ENCODE measurements around the gene SYT5.
"Not testable (repeated sequence)": the region's sequence is repeated elsewhere in the genome, so short reads cannot be mapped to it uniquely, and the experiment has no call there.

Gene SYT5

DNA sequence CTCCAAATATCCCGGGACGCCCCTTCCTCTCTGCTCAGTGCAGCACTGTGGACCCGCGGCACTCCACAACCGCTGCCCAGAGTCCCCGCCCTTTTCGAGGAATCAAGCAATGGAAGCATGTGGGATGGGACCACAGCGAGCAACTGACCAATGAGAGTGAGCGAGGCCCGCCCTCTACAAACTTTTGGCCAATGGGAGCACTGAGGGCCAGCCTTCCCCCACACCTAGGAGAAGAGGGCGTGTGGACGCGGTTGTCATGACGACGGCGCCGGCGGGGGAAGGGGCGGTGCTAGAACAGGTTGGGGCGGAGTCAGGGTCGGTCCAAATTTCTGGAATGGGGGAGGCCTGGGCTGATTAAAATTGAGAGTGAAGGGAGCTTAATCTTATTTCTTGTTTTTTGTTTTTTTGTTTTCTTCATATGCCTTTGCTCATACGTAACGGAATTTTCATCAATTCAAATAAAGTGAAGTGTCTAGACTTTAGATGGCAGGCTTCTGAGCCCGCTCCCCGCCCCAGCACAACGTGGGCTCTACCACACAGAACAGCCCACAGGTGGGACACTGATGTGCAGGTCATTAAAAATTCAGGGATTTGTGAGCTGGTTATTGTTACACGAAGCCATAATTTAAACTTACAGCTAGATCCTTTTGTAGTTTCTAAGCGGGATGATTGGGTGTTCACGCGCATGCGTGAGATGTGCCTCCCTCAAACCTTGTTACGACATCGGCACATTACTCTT, 13.4 kb downstream of the SYT5 start, which contains the start of gene DNAAF3:
Gene DNAAF3, minus strand, starts transcription at position 84 of the 739 bp plus-strand sequence. CDS start 200 bp downstream, outside the sequence.
- DNase-seq (ENCODE audit: low spot score) = peak; percentile 98

DNA sequence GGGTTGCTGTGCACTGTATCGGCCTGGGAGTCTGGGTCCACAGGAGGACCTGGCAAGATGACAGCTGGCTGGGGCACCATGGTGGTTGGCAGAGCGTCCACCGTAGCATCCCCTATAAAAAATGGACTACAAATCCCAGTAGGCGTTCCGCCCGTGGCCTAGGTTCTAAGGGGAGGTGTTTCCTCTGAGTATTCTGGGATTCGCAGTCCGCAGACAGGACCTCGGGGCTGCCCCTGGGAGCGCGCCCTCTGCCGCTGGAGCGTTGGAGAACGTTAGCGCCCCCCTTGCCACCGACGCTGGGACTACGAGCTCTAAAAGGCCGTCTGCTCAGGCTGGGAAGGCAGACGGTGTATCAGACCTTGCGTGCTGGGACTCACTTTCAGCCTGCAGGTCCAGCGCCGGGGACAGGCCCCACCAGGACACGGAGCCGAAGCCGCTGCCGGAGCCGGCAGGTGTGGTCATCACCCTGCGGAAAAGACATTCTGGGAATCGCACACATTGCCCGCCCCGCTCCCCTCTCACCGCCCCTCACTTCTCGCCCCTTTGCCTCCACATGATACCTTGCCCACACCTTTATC, 14.0 kb downstream of the SYT5 start:
- peak; percentile 63 for DNase-seq (ENCODE audit: low spot score)

GRCh38 chr19:55161571-55162322, 18.3 kb downstream of the SYT5 start:
- no peak for DNase-seq (ENCODE audit: low spot score)

DNA sequence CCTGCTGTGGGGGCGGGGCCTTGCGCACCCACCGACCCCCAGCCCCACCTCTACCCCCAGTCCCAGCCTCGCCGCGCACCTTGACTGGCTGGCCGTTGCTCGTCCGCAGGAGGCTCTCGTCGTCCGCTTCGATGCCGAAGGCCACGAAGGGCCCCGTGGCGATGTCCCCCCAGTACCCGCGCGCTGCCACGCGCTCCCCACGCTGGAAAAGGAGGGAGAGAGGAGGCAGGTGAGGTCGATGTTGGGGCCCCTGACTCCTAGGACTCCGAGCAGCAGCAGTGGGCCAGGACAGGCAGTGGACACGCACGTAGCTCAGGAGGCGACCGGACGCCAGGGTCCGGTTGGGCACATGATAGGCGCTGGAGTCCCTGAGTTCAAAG, 19.1 kb downstream of the SYT5 start:
- DNase-seq (ENCODE audit: low spot score) = no peak

DNA sequence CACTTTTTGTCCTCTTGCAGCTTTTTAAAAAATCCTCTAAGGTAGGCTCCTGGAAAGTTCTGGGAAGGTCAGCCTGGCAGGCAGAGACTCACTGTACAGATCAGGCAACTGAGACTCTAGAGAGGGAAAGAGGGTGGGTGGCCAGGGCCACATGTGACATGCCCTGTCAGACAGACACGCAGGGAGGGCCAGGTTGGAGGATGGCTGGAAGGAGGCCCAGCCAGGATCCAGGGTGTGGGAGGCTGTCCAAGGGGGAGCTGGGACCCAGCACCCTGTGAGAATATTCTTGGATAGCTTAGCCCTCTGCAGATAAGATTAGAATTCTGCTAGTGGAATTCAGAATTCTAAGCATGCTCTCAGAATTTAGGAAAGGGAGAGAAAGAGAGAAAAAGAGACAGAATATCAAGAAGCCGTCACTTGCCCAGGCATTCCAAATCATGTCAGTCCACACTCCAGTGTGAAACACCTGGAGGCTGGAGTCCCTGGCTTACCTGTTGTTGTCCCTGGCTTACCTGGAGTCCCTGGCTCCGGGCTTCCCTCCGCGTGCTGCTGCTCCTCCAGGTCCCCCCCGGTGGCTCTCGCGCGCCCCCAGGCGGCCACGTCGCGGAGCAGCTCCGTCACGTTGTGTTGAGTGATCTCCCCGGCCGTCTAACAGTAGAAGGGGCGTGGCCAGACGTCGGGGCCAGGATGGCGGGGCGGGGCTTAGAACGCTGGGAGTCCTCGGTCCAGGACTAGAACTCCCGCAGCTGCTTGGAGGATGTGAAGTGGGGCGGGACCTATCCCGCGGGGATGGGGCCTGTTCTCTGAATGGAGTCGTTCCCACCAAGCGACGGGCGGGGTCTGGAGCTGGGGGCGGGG, 19.7 kb downstream of the SYT5 start:
- DNase-seq (ENCODE audit: low spot score) = peak; percentile 86

DNA sequence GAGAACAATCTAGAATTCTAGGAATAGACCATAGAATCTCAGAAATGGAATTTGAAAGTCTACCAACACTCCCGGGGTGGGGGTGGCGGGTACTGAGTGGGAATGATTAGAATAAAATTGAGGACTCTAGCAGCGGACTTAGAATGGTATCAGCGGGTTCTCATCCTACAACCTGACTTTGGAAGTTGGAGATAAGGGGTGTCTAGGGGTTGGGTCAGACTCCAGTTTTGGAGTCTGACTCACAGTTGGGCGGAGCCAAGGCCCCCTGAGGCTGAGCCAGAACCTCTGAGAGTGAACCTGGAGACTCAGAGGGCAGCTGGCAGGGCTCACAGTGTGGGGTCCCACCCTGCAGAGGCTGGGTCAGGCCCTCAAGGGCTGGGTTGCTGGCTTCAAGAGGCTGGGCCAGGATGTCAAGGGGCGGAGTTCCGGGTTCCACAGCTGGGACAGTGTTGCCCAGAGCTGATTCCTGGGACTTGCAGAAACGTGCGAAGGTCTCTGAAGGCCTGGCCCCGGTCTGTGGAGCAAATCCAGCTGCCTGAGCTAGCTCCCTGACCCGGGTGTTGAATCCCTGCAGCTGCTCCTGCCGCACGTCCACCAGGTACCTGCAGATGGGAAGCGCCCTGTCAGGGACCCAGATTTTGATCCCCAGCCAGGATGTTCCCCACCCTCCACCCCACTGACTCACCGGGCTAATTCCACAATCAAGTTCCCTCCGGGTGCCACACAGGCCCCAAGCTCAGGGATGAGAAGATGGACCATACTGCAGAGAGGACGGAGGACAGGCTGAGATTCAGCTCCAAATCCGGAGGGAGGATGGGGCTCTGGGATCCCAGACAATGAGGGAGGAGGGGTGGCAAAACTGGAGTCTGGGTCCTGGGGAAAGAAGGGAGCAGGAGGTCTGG, 21.0 kb downstream of the SYT5 start:
- no peak for DNase-seq (ENCODE audit: low spot score)

GRCh38 chr19:55158423-55158822, 21.7 kb downstream of the SYT5 start:
- no peak for DNase-seq (ENCODE audit: low spot score)

- no peak for DNase-seq (ENCODE audit: low spot score)
Observed at GRCh38 chr19:55157064-55157908, 22.8 kb downstream of the SYT5 start, which contains the start of gene TNNI3. TNNI3 (minus strand) TSS chr19:55157732; CDS start chr19:55157589, 143 bp downstream.

DNA sequence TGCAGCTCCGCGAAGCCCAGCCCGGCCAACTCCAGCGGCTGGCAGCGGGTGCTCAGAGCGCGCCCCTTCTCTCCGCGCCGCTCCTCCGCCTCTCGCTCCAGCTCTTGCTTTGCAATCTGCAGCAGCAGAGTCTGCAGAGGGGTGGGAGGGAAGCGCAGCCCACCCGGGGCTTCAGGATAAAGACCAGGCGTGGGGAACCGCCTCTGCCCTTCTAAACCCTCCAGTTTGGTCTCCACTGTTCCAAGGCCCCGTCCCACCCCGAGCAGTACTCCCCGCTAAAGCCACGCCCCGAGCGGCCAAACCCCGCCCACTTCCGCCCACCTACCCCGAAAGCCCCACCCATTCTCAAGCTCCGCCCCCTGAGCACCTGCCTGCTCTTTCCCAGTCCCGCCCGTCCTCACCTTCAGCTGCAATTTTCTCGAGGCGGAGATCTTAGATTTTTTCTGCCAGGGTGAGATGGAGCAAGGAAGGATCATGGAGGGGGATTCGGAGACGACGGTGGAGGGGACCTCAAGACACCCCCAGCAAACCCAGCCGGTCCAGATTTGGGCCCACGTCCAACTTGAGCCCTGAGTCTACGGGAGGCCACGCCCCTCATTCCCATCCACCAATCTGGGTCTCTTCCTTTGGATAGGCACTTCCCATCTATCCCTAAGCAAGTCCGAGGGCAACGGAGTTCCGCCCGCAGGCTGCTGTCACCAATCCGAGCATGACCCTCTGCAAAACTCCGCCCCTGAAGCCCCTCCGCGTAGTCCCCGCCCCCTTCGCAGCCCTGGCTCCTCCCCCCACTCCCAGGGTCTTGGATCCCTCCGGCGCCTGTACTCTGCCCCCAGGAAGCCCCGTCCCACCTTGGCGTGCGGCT, 23.7 kb downstream of the SYT5 start:
- DNase-seq (ENCODE audit: low spot score) = peak; percentile 47

DNA sequence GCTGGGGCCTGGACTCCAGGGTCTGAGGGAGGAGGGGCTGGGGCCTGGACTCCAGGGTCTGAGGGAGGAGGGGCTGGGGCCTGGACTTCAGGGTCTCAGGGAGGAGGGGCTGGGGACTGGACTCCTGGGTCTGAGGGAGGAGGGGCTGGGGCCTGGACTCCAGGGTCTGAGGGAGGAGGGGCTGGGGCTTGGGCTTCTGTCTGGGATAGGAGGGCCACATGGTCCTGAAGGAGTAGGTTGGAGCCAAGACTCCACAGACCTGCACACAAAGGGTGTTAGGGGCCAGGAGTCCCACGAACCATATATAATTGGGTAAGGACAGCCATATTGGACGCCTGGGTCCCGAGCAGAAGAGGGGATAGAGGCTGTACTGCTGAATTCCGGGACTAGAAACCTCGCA, 24.3 kb downstream of the SYT5 start:
- DNase-seq (ENCODE audit: low spot score) = not testable (repeated sequence)

DNA sequence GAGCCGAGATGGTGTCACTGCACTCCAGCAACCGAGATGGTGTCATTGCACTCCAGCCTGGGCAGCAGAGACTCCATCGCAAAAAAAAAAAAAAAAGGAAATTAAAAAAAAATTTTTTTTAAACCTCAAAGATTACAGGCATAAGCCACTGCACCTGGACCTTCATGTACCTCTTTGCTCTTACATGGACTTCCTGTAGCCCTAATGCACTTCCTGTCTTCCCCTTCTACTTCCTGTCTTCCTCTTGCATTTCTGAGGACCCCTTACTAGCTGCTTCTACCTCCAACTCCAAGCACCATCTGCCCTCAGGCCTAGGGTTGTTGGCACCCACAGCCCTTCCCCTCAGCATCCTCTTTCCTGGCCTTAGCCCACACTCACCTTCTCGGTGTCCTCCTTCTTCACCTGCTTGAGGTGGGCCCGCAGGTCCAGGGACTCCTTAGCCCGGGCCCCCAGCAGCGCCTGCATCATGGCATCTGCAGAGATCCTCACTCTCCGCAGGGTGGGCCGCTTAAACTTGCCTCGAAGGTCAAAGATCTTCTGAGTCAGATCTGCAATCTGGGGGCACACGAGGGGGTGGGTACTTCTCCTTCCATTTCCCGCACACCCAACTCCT, 26.3 kb downstream of the SYT5 start:
- no peak for DNase-seq (ENCODE audit: low spot score)

GRCh38 chr19:55152017-55152416, 28.1 kb downstream of the SYT5 start:
- DNase-seq (ENCODE audit: low spot score) = no peak

DNA sequence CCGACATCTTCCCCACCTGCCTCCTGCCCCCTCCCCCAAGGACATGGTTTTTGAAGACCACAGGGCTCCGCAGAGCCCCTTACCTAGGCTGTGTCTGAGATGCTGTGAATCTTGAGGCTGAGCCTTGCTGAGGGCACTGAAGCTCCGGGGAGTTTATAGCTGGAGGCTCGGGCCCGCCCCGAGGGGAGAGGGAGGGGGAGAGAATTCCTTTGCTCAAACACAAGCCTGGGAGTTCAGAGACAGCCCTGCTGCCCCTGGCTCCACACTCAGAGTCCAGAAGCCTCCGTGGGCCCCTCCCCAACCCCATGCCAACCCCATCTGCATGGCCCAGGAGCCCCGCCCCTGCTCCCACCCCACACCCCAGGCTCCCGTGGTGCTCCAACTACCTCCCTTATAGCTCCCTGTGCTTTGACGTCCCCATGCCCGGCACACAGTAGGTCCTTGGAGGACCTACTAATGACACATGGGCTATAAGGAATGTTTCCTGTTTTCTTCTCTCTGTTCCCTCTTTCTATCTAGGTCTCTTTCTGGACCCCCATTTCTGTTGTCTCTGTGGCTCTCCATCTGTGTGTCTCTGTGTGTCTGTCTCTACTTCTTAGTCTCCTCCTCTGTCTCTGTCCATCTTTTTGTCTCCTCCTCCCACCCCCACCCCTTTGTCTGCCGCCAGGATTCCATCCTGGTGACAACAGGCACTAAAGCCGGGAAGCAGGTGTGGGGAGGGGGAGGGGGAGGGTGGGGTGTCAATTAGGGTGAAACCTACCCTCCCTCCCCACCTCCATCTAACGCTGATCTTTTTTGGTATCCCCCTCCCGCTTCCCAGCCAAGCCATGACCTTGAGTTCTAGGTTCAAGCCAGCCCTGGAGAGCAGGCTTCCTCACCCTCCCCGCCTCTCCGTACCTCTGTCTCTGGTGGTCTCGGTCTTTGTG, 30.7 kb downstream of the SYT5 start, which contains the start of gene TNNT1:
Gene TNNT1, minus strand, starts transcription at position 129 of the 926 bp plus-strand sequence. CDS start 2,049 bp downstream, outside the sequence.
- DNase-seq (ENCODE audit: low spot score) = no peak

DNA sequence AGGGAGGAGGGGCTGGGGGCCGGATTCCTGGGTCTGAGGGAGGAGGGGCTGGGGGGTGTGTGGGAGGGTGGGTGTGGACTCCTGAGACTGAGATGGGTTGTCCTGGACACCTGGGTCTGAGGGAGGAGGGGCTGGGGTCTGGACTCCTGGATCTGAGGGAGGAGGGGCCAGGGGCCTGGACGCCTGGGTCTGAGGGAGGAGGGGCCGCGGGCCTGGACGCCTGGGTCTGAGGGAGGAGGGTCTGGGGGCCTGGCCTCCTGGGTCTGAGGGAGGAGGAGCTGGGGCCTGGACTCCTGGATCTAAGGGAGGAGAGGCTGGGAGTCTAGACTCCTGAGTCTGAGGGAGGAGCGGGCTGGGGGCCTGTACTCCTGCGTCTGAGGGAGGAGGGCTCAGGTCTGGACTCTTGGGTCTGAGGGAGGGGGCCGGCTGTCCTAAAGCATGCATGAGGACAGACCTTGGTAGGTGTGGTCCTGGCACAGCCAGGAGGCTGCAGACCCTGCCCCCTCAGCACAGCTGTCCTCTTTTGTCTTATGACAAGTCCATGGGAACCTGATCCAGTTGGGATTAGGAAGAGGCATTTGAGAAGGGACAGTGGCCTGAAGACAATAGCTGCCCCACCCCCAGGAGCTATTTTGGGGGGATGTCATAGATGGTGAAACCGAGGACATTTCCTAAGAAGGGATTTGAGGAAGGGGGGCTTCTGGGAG, 32.4 kb downstream of the SYT5 start:
- DNase-seq (ENCODE audit: low spot score) = no peak

DNA sequence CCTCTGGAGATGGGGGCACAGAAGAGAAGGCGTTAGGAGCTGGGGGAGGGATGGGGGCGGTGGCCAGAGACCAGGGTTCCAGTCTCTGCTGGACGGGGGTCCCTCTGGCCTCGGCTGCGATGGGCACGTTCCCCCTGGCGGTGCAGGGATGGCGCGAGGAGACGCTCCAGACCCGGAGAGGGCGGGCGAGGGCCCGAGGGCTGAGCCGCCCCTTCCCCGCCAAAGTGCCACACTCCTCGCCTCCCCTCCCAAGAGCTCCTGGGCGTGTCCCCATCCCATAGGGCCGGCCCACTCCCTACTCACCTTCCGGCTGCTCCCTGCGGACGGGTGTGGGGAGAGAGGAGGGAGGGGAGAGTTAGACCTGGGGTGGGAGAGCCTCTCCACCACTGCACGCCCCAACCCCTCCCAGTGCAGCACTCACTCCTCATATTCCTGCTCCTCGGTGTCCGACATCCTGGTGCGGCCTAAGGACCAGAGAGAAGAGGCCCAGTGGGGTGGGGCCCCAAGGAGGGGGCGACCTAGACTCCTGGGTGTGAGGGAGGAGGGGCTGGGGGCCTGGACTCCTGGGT, 33.3 kb downstream of the SYT5 start:
- DNase-seq (ENCODE audit: low spot score) = no peak

GRCh38 chr19:55146078-55146704, 33.9 kb downstream of the SYT5 start:
- DNase-seq (ENCODE audit: low spot score) = no peak
